ENCODE measurements around the gene SNAPC2.

The SNAPC2 gene

DNA sequence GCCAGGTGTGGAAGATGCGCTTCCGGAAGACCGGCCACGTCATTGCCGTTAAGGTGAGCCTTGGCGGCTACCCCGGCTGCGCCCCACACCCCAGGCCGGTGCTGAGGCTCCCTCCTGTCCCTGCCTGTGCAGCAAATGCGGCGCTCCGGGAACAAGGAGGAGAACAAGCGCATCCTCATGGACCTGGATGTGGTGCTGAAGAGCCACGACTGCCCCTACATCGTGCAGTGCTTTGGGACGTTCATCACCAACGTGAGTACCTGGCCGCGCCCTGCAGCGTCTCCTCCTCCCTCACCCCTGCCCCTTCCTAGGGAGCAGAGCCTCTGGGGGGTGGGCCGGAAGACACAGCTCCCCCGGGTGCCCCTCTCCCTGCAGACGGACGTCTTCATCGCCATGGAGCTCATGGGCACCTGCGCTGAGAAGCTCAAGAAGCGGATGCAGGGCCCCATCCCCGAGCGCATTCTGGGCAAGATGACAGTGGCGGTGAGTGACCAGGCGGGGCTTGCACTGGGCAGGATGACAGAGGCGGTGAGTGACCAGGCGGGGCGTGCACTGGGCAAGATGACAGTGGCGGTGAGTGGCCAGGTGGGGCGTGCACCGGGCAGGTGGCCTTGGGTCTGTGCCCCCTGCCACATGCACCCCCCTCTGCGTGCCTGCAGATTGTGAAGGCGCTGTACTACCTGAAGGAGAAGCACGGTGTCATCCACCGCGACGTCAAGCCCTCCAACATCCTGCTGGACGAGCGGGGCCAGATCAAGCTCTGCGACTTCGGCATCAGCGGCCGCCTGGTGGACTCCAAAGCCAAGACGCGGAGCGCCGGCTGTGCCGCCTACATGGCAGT is 9.6 kb upstream of the SNAPC2 start:
- WGBS, 2 experiments = 96% methylated on average over 54 of the region's 54 CpGs
- Histone ChIP-seq H3K36me3 (ENCODE audit: control insufficient read depth, insufficient read depth, low read length) (peaks cover 10% of the 10 kb centered on the region), H3K4me3 (ENCODE audit: insufficient read depth, low read depth, low read length) (no peak overlapping the region), H3K27ac (ENCODE audit: insufficient read depth, low read depth, low read length, poor library complexity, severe bottlenecking) (no peak overlapping the region), H3K9me3 (ENCODE audit: control insufficient read depth, low read length) (no peaks in the 10 kb centered on the region), H3K4me1 (ENCODE audit: control insufficient read depth, insufficient read depth, low read length) (no peaks in the 10 kb centered on the region), H3K27me3 (ENCODE audit: control insufficient read depth, insufficient read depth, low read length, poor library complexity, severe bottlenecking) (peaks cover 17% of the 10 kb centered on the region)

DNA sequence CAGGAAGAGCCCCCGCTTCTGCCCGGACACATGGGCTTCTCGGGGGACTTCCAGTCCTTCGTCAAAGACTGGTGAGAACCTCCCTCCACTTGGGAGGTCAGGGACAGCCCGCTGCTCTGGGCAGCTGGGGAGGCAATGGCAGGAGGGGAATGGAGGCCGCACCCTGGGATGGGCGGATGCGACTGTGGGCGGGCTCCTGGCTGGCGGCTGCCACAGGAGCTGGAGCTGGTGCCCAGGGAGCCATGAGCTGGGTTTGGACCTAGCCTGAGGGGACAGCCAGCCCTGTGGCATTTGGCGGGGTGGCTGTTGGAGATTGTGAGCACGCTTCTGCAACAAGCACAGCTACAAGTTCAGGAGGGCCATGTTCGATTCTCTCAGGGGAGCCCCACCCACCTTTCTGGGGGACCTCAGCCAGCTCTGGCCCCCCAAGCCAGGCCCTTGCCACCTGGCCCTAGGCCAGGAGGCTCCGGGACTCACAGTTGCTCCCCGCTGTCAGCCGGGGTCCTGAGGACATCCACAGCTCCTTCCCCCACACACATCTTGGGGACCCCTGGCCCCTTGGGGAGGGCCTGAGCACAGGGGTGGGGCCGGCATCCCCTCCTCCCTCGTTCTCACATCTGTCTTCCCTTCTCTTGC is 8.5 kb upstream of the SNAPC2 start:
- Histone ChIP-seq H3K9me3 (ENCODE audit: control insufficient read depth, low read length) (no peaks in the 10 kb centered on the region), H3K36me3 (ENCODE audit: control insufficient read depth, insufficient read depth, low read length) (peaks cover 10% of the 10 kb centered on the region), H3K27ac (ENCODE audit: insufficient read depth, low read depth, low read length, poor library complexity, severe bottlenecking) (no peak overlapping the region), H3K4me1 (ENCODE audit: control insufficient read depth, insufficient read depth, low read length) (peaks cover 8% of the 10 kb centered on the region), H3K27me3 (ENCODE audit: control insufficient read depth, insufficient read depth, low read length, poor library complexity, severe bottlenecking) (peaks cover 27% of the 10 kb centered on the region), H3K4me3 (ENCODE audit: insufficient read depth, low read depth, low read length) (no peak overlapping the region)
- 96% methylated on average over 18 of the region's 18 CpGs for WGBS, 2 experiments

DNA sequence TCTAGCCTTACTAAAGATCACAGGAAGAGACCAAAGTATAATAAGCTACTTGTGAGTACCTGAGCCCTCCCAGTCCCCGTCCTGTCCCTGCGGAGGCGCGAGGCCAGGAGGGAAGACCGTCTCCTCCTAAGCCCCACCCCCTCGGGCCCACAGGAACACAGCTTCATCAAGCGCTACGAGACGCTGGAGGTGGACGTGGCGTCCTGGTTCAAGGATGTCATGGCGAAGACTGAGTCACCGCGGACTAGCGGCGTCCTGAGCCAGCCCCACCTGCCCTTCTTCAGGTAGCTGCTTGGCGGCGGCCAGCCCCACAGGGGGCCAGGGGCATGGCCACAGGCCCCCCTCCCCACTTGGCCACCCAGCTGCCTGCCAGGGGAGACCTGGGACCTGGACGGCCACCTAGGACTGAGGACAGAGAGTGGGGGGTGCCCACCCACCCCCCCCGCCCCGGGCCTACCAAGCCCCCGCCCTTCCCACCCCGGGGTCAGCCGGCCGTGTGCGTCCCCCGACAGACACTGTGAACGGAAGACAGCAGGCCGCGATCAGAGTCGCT is 7.9 kb upstream of the SNAPC2 start:
- Histone ChIP-seq H3K27me3 (ENCODE audit: control insufficient read depth, insufficient read depth, low read length, poor library complexity, severe bottlenecking) (peaks cover 33% of the 10 kb centered on the region), H3K36me3 (ENCODE audit: control insufficient read depth, insufficient read depth, low read length) (peaks cover 10% of the 10 kb centered on the region), H3K9me3 (ENCODE audit: control insufficient read depth, low read length) (no peaks in the 10 kb centered on the region), H3K4me1 (ENCODE audit: control insufficient read depth, insufficient read depth, low read length) (peaks cover 14% of the 10 kb centered on the region), H3K4me3 (ENCODE audit: insufficient read depth, low read depth, low read length) (no peak overlapping the region), H3K27ac (ENCODE audit: insufficient read depth, low read depth, low read length, poor library complexity, severe bottlenecking) (no peak overlapping the region)
- WGBS, 2 experiments = 94 to 95% methylated on average over 31 of the region's 31 CpGs

DNA sequence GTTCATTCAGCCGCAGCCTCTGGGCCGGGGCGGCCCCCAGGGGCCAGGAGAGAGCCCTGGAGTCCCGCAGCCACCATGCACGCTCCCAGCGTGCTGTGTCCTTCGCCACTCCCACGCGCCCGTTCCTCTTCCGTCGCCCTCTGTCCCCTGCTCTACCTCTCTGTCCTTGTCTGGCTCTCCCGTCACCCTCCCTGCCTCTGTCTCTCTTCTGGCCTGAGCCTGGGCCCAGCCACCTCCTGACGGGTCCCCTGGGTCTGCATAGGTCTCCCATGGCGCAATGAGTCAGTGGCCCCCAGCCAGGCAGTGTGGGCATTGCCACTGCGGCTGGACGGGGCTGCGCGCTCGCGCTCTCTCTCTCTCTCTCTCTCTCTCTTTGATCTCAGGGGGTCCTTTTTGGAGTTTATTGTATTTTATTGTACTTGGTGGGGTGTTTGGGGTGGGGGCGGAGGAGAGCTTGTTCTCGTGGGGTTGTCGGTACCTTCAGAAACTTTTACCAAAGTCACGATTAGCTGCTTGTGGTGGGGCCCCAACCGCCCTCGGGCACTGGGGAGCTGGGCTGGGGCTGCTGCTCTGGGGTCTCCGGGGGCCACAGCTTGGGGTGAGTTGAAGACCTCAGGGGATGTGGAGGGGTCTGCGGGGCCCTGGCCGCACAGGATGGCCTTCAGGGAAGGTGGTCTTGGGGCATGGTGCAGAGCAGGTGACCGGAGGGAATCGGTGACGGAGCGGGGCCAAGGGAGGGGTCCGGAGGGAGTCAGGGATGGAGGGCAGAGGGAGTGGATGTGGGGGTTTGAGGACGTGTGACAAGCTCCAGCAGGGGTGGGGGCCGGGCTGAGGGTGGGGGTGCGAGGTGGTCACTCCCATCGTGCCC is 7.2 kb upstream of the SNAPC2 start:
- 95 to 96% methylated on average over 39 of the region's 39 CpGs for WGBS, 2 experiments
- H3K36me3 ChIP-seq (ENCODE audit: control insufficient read depth, insufficient read depth, low read length) = peaks cover 10% of the 10 kb centered on the region
- no peaks in the 10 kb centered on the region for H3K9me3 ChIP-seq (ENCODE audit: control insufficient read depth, low read length)
- peaks cover 16% of the 10 kb centered on the region for H3K4me1 ChIP-seq (ENCODE audit: control insufficient read depth, insufficient read depth, low read length)
- no peak overlapping the region for H3K27ac ChIP-seq (ENCODE audit: insufficient read depth, low read depth, low read length, poor library complexity, severe bottlenecking)
- peaks cover 41% of the 10 kb centered on the region for H3K27me3 ChIP-seq (ENCODE audit: control insufficient read depth, insufficient read depth, low read length, poor library complexity, severe bottlenecking)
- H3K4me3 ChIP-seq (ENCODE audit: insufficient read depth, low read depth, low read length) = no peak overlapping the region

DNA sequence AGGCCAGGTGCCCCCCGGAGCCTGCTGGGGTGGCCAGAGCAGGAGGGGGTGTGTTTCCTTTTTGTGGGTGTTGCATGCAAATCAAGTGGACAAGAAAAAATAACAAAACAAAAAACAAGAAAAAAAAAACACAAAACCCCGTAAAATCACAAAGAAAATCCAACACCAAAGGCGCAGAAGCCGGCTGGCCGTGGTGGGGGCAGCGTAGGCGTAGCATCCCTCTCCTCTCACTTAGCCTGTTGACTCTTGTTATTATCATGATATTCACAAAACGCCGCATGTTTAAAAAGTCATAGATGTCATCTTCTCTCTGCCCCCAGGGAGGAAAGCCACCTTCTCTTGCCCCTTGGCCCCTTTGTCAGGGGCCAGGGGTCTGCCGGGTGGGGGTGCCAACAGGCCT is 6.5 kb upstream of the SNAPC2 start:
- H3K36me3 ChIP-seq (ENCODE audit: control insufficient read depth, insufficient read depth, low read length) = peaks cover 10% of the 10 kb centered on the region
- no peak overlapping the region for H3K27ac ChIP-seq (ENCODE audit: insufficient read depth, low read depth, low read length, poor library complexity, severe bottlenecking)
- H3K4me1 ChIP-seq (ENCODE audit: control insufficient read depth, insufficient read depth, low read length) = peaks cover 16% of the 10 kb centered on the region
- 94 to 95% methylated on average over 10 of the region's 10 CpGs for WGBS, 2 experiments
- no peak overlapping the region for H3K4me3 ChIP-seq (ENCODE audit: insufficient read depth, low read depth, low read length)
- H3K9me3 ChIP-seq (ENCODE audit: control insufficient read depth, low read length) = no peaks in the 10 kb centered on the region
- peaks cover 48% of the 10 kb centered on the region for H3K27me3 ChIP-seq (ENCODE audit: control insufficient read depth, insufficient read depth, low read length, poor library complexity, severe bottlenecking)

DNA sequence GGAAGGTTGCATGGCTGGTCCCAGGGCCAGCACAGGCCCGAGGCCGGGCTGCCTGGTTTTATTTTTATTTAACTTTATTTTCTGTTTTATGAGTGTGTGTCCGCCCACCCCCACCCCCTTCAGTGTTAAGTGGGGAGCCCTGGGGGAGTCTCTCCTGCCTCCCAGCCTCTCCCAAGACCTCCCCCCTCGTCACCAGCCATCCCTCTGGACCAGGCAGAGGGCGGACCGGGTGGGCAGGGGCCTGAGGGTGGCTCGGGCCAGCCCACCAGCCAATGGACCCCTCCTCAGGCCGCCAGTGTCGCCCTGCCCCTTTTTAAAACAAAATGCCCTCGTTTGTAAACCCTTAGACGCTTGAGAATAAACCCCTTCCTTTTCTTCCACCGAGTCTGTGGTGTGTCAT is 6.0 kb upstream of the SNAPC2 start:
- H3K36me3 ChIP-seq (ENCODE audit: control insufficient read depth, insufficient read depth, low read length) = peaks cover 10% of the 10 kb centered on the region
- H3K4me3 ChIP-seq (ENCODE audit: insufficient read depth, low read depth, low read length) = no peak overlapping the region
- H3K27ac ChIP-seq (ENCODE audit: insufficient read depth, low read depth, low read length, poor library complexity, severe bottlenecking) = no peak overlapping the region
- 80 to 84% methylated on average over 9 to 12 of the region's 12 CpGs for WGBS, 2 experiments
- H3K9me3 ChIP-seq (ENCODE audit: control insufficient read depth, low read length) = no peaks in the 10 kb centered on the region
- peaks cover 52% of the 10 kb centered on the region for H3K27me3 ChIP-seq (ENCODE audit: control insufficient read depth, insufficient read depth, low read length, poor library complexity, severe bottlenecking)
- H3K4me1 ChIP-seq (ENCODE audit: control insufficient read depth, insufficient read depth, low read length) = peaks cover 16% of the 10 kb centered on the region

DNA sequence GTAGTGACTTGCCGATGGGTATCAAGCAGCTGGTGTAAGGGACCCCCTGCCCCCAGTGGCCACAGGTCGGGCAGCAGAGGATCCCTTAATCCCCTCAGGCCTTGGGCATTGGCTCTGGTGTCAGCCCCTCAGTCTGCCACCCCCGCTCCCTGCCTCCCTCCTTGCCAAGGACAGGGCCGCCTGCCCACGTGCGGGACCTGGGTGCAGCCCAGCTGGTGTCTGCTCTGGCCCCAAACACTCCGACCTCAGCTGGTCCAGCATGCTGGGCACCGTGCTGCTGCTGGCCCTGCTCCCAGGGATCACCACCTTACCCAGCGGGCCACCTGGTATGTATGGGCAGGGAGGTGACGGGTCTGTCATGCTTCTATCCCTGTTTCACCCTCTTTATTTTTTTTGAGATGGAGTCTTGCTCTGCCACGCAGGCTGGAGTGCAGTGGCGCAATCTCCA is 5.5 kb upstream of the SNAPC2 start, which contains the start of gene TGFBR3L:
Gene TGFBR3L (plus strand): TSS at position 233 of the 448 bp plus-strand sequence.
- Histone ChIP-seq H3K27me3 (ENCODE audit: control insufficient read depth, insufficient read depth, low read length, poor library complexity, severe bottlenecking) (peaks cover 57% of the 10 kb centered on the region), H3K27ac (ENCODE audit: insufficient read depth, low read depth, low read length, poor library complexity, severe bottlenecking) (no peak within 1 kb of the TSS), H3K9me3 (ENCODE audit: control insufficient read depth, low read length) (no peaks in the 10 kb centered on the region), H3K4me1 (ENCODE audit: control insufficient read depth, insufficient read depth, low read length) (peaks cover 19% of the 10 kb centered on the region), H3K36me3 (ENCODE audit: control insufficient read depth, insufficient read depth, low read length) (peaks cover 10% of the 10 kb centered on the region), H3K4me3 (ENCODE audit: insufficient read depth, low read depth, low read length) (no peak within 1 kb of the TSS)
- WGBS, 2 experiments = 86% methylated on average over 12 of the region's 12 CpGs

DNA sequence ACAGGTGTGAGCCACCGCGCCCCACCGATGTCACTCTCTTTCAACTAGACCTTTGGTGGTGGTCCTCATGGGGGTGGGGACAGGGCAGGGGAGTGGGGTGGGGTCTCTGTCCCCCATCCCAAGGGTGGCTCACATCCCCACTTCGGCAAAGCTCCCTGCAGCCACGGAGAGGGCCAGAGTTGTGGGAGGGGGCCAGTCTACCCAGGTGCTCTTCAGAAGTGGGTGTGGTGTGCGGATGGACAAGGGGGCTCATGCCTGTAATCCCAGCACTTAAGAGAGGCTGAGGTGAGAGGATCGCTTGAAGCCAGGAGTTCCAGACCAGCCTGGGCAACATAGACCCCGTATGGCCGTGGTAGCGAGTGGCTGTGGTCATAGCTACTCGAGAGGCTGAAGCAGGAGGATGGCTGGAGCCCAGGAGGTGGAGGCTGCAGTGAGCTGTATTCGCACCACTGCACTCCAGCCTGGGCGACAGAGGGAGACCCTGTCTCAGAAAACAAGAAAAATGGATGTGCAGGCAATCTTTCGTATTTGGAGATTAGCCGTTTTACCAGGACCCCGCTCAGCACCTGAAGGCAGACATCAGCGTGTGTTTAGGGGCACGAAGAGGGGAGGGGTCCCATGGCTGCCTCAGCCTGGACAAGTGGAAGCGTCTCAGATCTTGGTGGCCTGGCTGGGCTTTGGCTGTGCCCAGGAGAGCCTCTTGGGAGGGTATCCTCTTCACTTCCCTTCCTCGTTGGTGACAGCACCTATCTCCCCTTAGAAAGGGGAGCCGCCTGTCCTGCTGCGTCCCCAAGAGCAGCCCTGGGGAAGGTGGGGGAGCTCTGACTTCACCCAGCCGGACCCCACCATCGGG is 4.7 kb upstream of the SNAPC2 start:
- Histone ChIP-seq H3K27me3 (ENCODE audit: control insufficient read depth, insufficient read depth, low read length, poor library complexity, severe bottlenecking) (peaks cover 60% of the 10 kb centered on the region), H3K4me3 (ENCODE audit: insufficient read depth, low read depth, low read length) (no peak overlapping the region), H3K27ac (ENCODE audit: insufficient read depth, low read depth, low read length, poor library complexity, severe bottlenecking) (no peak overlapping the region), H3K9me3 (ENCODE audit: control insufficient read depth, low read length) (no peaks in the 10 kb centered on the region), H3K4me1 (ENCODE audit: control insufficient read depth, insufficient read depth, low read length) (peaks cover 22% of the 10 kb centered on the region), H3K36me3 (ENCODE audit: control insufficient read depth, insufficient read depth, low read length) (peaks cover 5% of the 10 kb centered on the region)
- WGBS, 2 experiments = 68% methylated on average over 24 of the region's 24 CpGs
